ENCODE data around the gene ANO10. TPM values are rescaled to one million over a fixed set of nuclear protein-coding genes. Genes with fewer than 3 reads are reported as not detected.

The ANO10 gene
- polyA plus RNA-seq, 3 donors = 11.2 to 24.8 (median 21.6) TPM

- Histone ChIP-seq H3K4me1 (ENCODE audit: control insufficient read depth in 1 of 2, insufficient read depth in 2 of 2, low read length in 2 of 2) (no peaks in the 10 kb centered on the region), H3K4me2 (replicated peaks; ENCODE audit: extremely low read depth, low read length, poor library complexity, severe bottlenecking) (no peak overlapping the region), H3K36me3 (replicated peaks in 1 of 2; ENCODE audit: control insufficient read depth in 1 of 2, insufficient read depth in 2 of 2, low read length in 2 of 2) (peaks cover 95 to 99% of the 10 kb centered on the region in 2 donors), H4K20me1 (ENCODE audit: insufficient read depth, low read length) (peaks cover 67% of the 10 kb centered on the region), H3K27ac (ENCODE audit: low read depth in 1 of 2, low read length in 2 of 2) (no peak overlapping the region), H3K27me3 (ENCODE audit: control insufficient read depth in 2 of 2, insufficient read depth in 2 of 2, low read length in 2 of 2) (no peaks in the 10 kb centered on the region), H3K79me2 (ENCODE audit: insufficient read depth, low read length) (peaks cover 55% of the 10 kb centered on the region), H3K9ac (ENCODE audit: insufficient read depth, low read length, poor library complexity, severe bottlenecking) (no peak overlapping the region), H3K4me3 (replicated peaks in 1 of 3; ENCODE audit: low read depth in 2 of 3, low read length in 3 of 3) (no peak overlapping the region), H2AFZ (ENCODE audit: insufficient read depth, low read depth, low read length, poor library complexity, severe bottlenecking) (no peak overlapping the region), H3K9me3 (replicated peaks in 1 of 2; ENCODE audit: control insufficient read depth in 1 of 2, insufficient read depth in 1 of 2, low read length in 2 of 2) (peaks cover 17 to 23% of the 10 kb centered on the region in 2 donors)
- DNase-seq = no peak
- no peak for TF ChIP-seq CTCF (IDR thresholded peaks at IDR 0.05)
- WGBS (ENCODE audit: insufficient coverage) = no CpG with 5 or more reads among the region's 2 CpGs
- H3K4me1 Mint-ChIP-seq = peaks cover 2% of the 10 kb centered on the region
- intact Hi-C loops (cut with micrococcal nuclease) = no loop called here
- H3K27ac Mint-ChIP-seq = no peak overlapping the region
- peaks cover 8 to 27% (median 21%) of the 10 kb centered on the region in 7 donors for H3K9me3 Mint-ChIP-seq
- peaks cover 89 to 95% of the 10 kb centered on the region in 2 donors for H3K36me3 Mint-ChIP-seq
- no peaks in the 10 kb centered on the region for H3K27me3 Mint-ChIP-seq (ENCODE audit: low read depth in 3 of 3)
- no peak overlapping the region for H3K4me3 Mint-ChIP-seq
Observed at GRCh38 chr3:43341788-43342187, 280.0 kb downstream of the ANO10 start.

GRCh38 chr3:43340403-43340802 lies 281.4 kb downstream of the ANO10 start:
- no peak overlapping the region for H3K4me2 ChIP-seq (replicated peaks; ENCODE audit: extremely low read depth, low read length, poor library complexity, severe bottlenecking)
- H3K4me1 ChIP-seq (ENCODE audit: control insufficient read depth in 1 of 2, insufficient read depth in 2 of 2, low read length in 2 of 2) = no peaks in the 10 kb centered on the region
- TF ChIP-seq CTCF (IDR thresholded peaks at IDR 0.05) = no peak
- H3K27ac ChIP-seq (ENCODE audit: low read depth in 1 of 2, low read length in 2 of 2) = peak overlapping the region in 1 of 2 donors; percentile 38
- H3K36me3 ChIP-seq (replicated peaks in 1 of 2; ENCODE audit: control insufficient read depth in 1 of 2, insufficient read depth in 2 of 2, low read length in 2 of 2) = peaks cover 94 to 99% of the 10 kb centered on the region in 2 donors
- peaks cover 69% of the 10 kb centered on the region for H3K79me2 ChIP-seq (ENCODE audit: insufficient read depth, low read length)
- Mint-ChIP-seq H3K27me3 (ENCODE audit: low read depth in 3 of 3) (no peaks in the 10 kb centered on the region), H3K27ac (no peak overlapping the region), H3K9me3 (peaks cover 21 to 39% (median 35%) of the 10 kb centered on the region in 7 donors), H3K4me3 (no peak overlapping the region), H3K36me3 (peaks cover 91 to 95% of the 10 kb centered on the region in 2 donors), H3K4me1 (peaks cover 2% of the 10 kb centered on the region)
- 100% methylated on average over 2 of the region's 7 CpGs for WGBS (ENCODE audit: insufficient coverage)
- no peak for DNase-seq
- peaks cover 54% of the 10 kb centered on the region for H4K20me1 ChIP-seq (ENCODE audit: insufficient read depth, low read length)
- peaks cover 26 to 37% of the 10 kb centered on the region in 2 donors for H3K9me3 ChIP-seq (replicated peaks in 1 of 2; ENCODE audit: control insufficient read depth in 1 of 2, insufficient read depth in 1 of 2, low read length in 2 of 2)
- H2AFZ ChIP-seq (ENCODE audit: insufficient read depth, low read depth, low read length, poor library complexity, severe bottlenecking) = no peak overlapping the region
- intact Hi-C loops (cut with micrococcal nuclease) = no loop called here
- H3K4me3 ChIP-seq (replicated peaks in 1 of 3; ENCODE audit: low read depth in 2 of 3, low read length in 3 of 3) = no peak overlapping the region
- no peaks in the 10 kb centered on the region for H3K27me3 ChIP-seq (ENCODE audit: control insufficient read depth in 2 of 2, insufficient read depth in 2 of 2, low read length in 2 of 2)
- no peak overlapping the region for H3K9ac ChIP-seq (ENCODE audit: insufficient read depth, low read length, poor library complexity, severe bottlenecking)
